HUES6 (cell line): ENCODE results near the gene HOMER1.

Experiments used
- H3K27ac ChIP-seq: 2 replicates; pipeline ENCODE4 v1.7.0; 2013; ENCODE audit warnings: low read depth, mild to moderate bottlenecking, low read length, inconsistent platforms
- H3K27me3 ChIP-seq: 2 replicates; pipeline ENCODE4 v1.6.1; 2013; ENCODE audit warnings: low read length; ENCODE audit not compliant: control insufficient read depth, insufficient read depth
- H3K36me3 ChIP-seq: 2 replicates; pipeline ENCODE4 v1.6.1; 2013; ENCODE audit warnings: low read length; ENCODE audit not compliant: control insufficient read depth, insufficient read depth
- H3K4me1 ChIP-seq: 2 replicates; pipeline ENCODE4 v1.6.1; 2013; ENCODE audit warnings: low read length; ENCODE audit not compliant: control insufficient read depth, insufficient read depth
- H3K4me3 ChIP-seq: 2 replicates; pipeline ENCODE4 v1.5.1; 2013; ENCODE audit warnings: low read depth, low read length
- H3K9ac ChIP-seq: one replicate; pipeline ENCODE4 v1.6.1; 2013; ENCODE audit warnings: mild to moderate bottlenecking, low read length
- H3K9me3 ChIP-seq: 2 replicates; pipeline ENCODE4 v1.6.1; 2013; ENCODE audit warnings: low read depth, low read length; ENCODE audit not compliant: control insufficient read depth, insufficient read depth

The HOMER1 gene

GRCh38 chr5:79417495-79417894 lies 96.4 kb downstream of the HOMER1 start:
- no peaks in the 10 kb centered on the region for H3K27me3 ChIP-seq
- no peak overlapping the region for H3K4me3 ChIP-seq
- H3K9me3 ChIP-seq: no peaks in the 10 kb centered on the region
- no peaks in the 10 kb centered on the region for H3K4me1 ChIP-seq
- H3K36me3 ChIP-seq: peaks cover 2% of the 10 kb centered on the region; the same call in 1 of the 2 replicates
- H3K27ac ChIP-seq: no peak overlapping the region
- no peak overlapping the region for H3K9ac ChIP-seq

DNA sequence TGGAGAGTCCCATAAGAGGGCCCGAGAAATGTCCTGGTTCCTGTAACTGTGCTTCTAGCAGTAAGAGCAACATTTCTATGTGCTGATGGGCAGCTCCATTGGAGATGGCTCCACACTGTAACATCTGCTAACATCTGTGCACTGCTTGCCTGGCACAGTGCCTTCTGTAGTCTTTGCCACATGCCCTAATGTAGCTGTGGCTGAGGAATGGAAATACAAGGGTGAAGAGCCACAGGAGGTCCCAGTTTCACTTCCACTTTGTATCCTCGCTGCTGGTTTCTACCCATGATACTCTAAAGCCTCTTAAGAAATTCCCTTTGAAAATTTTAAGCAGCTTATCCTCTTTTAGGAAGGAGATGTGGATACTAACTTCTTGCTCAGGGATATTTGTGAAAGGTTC lies 97.4 kb downstream of the HOMER1 start:
- H3K9ac ChIP-seq: no peak overlapping the region
- peaks cover 2% of the 10 kb centered on the region; the same call in 1 of the 2 replicates for H3K36me3 ChIP-seq
- no peak overlapping the region for H3K4me3 ChIP-seq
- H3K27ac ChIP-seq: no peak overlapping the region
- no peaks in the 10 kb centered on the region for H3K4me1 ChIP-seq
- no peaks in the 10 kb centered on the region for H3K27me3 ChIP-seq
- H3K9me3 ChIP-seq: no peaks in the 10 kb centered on the region

- H3K9me3 ChIP-seq: peaks cover 7% of the 10 kb centered on the region
- no peaks in the 10 kb centered on the region for H3K27me3 ChIP-seq
- H3K27ac ChIP-seq: no peak overlapping the region
- H3K4me3 ChIP-seq: no peak overlapping the region
- no peaks in the 10 kb centered on the region for H3K4me1 ChIP-seq
- H3K36me3 ChIP-seq: peaks cover 9% of the 10 kb centered on the region
- no peak overlapping the region for H3K9ac ChIP-seq
Measured at GRCh38 chr5:79413112-79413511, 100.8 kb downstream of the HOMER1 start.

DNA sequence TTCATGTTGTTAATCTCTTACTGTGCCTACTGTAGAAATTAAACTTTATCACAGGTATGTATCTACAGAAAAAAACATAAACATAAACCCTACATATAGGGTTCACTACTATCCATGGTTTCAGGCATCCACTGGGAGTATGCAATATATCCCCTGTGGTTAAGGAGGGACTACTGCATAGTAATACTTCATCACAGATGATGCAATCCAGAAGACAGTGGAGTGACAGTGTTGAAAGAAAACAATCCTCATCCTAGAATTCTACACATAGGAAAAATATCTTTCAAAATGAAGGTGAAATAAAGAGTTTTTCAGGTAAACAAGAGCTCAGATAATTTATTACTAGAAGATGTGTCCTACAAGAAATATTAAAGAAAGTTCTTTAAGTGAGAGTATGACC lies 105.9 kb downstream of the HOMER1 start:
- no peak overlapping the region for H3K27ac ChIP-seq
- H3K9me3 ChIP-seq: peaks cover 9% of the 10 kb centered on the region
- no peak overlapping the region for H3K9ac ChIP-seq
- H3K4me3 ChIP-seq: no peak overlapping the region
- H3K27me3 ChIP-seq: no peaks in the 10 kb centered on the region
- H3K4me1 ChIP-seq: no peaks in the 10 kb centered on the region
- H3K36me3 ChIP-seq: peaks cover 14% of the 10 kb centered on the region; the same call in 1 of the 2 replicates

DNA sequence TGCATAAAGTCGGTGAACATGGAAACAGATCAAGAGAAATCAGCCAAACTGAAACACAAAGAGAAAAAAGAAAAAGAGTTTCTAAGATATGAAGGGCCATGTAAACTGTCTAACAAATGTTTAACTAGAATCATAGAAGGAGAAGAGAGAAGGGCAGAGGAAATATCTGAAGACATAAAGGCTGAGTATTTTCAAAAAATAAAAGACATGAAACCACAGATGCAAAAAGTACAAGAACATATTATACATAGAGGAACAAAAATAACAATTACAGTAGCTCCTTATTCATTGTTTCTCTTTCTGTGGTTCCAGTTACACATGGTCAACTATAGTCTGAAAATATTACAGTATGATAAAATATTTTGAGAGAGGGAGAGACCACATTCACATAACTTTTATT lies 106.3 kb downstream of the HOMER1 start:
- H3K27me3 ChIP-seq: no peaks in the 10 kb centered on the region
- H3K9ac ChIP-seq: no peak overlapping the region
- no peak overlapping the region for H3K4me3 ChIP-seq
- no peak overlapping the region for H3K27ac ChIP-seq
- H3K4me1 ChIP-seq: no peaks in the 10 kb centered on the region
- H3K9me3 ChIP-seq: peaks cover 9% of the 10 kb centered on the region
- peaks cover 14% of the 10 kb centered on the region; the same call in 1 of the 2 replicates for H3K36me3 ChIP-seq

DNA sequence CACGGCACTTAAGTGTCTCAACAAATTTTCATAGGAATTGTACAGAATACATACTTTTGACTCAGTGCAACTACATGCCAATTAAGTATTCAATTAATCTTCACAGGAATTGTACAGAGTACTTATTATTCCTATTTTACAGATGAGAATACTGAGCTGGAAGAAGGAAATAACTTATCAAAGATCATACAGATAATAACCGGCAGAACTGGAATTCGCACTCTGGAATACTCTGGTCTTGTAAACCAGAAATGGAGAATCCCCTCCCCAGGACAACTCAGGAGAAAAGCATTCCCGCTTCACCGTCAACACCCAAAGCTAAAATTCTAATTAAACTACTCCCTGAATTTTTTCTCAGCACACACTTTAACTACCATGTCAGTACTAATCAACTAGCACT lies 112.7 kb downstream of the HOMER1 start:
- Histone ChIP-seq H3K4me3 (no peak overlapping the region), H3K27me3 (no peaks in the 10 kb centered on the region), H3K9ac (no peak overlapping the region), H3K36me3 (peaks cover 7% of the 10 kb centered on the region), H3K9me3 (no peaks in the 10 kb centered on the region), H3K27ac (no peak overlapping the region), H3K4me1 (no peaks in the 10 kb centered on the region)

DNA sequence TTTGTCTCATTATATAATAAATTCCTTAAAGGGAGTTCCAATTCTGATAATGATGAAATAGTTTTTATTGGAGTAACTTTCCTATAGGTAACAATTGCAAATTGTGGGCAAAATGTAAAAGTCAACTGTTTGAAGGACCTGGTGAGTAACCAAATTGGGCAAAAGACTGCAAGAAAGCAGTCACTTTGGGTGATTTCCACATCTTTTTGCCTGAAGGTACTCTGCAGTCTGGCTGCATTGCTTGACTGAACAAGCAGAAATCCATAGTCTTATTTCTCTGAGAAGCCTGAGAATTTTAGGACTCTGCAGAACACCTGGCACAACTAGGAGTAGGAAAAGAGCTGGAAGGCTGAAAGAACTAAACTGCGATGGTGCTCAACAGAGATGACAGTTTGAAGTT lies 114.9 kb downstream of the HOMER1 start:
- peaks cover 19% of the 10 kb centered on the region for H3K36me3 ChIP-seq

DNA sequence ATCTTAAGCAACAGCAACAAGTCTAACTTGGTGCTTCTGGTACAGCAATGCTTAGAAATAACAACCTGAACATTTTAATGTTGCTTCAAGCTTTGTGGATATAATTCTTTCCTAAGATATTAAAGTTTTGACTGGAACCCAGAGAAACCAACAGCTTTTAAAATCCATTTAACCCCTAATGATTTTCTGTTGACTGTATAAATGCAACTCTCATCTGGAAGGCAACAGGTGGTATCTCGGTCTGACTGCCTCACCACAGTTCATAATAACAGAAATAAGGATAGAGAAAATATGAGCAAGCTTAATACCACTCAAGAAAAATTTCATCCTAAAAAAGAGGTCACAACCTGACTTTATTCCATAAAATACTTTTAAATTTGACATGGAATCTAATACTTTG lies 116.9 kb downstream of the HOMER1 start:
- no peak overlapping the region for H3K9ac ChIP-seq

More for the DNA sequence above, 114.9 kb downstream of the HOMER1 start:
- Histone ChIP-seq H3K9me3 (no peaks in the 10 kb centered on the region), H3K9ac (no peak overlapping the region), H3K4me1 (no peaks in the 10 kb centered on the region), H3K4me3 (no peak overlapping the region), H3K27ac (no peak overlapping the region), H3K27me3 (no peaks in the 10 kb centered on the region)

GRCh38 chr5:79396265-79396664 lies 117.7 kb downstream of the HOMER1 start:
- Histone ChIP-seq H3K4me1 (no peaks in the 10 kb centered on the region; the same call in 1 of the 2 replicates), H3K9me3 (no peaks in the 10 kb centered on the region), H3K27ac (no peak overlapping the region), H3K27me3 (no peaks in the 10 kb centered on the region), H3K9ac (no peak overlapping the region), H3K4me3 (no peak overlapping the region), H3K36me3 (peaks cover 26% of the 10 kb centered on the region)

More for the DNA sequence above, 116.9 kb downstream of the HOMER1 start:
- Histone ChIP-seq H3K27ac (no peak overlapping the region), H3K4me1 (no peaks in the 10 kb centered on the region; the same call in 1 of the 2 replicates), H3K36me3 (peaks cover 23% of the 10 kb centered on the region), H3K4me3 (no peak overlapping the region), H3K9me3 (no peaks in the 10 kb centered on the region), H3K27me3 (no peaks in the 10 kb centered on the region)

- Histone ChIP-seq H3K36me3 (peaks cover 26% of the 10 kb centered on the region), H3K4me3 (no peak overlapping the region), H3K27ac (no peak overlapping the region), H3K9ac (no peak overlapping the region), H3K27me3 (no peaks in the 10 kb centered on the region), H3K4me1 (no peaks in the 10 kb centered on the region; the same call in 1 of the 2 replicates), H3K9me3 (no peaks in the 10 kb centered on the region)
Measured at GRCh38 chr5:79395296-79395695, 118.6 kb downstream of the HOMER1 start.

DNA sequence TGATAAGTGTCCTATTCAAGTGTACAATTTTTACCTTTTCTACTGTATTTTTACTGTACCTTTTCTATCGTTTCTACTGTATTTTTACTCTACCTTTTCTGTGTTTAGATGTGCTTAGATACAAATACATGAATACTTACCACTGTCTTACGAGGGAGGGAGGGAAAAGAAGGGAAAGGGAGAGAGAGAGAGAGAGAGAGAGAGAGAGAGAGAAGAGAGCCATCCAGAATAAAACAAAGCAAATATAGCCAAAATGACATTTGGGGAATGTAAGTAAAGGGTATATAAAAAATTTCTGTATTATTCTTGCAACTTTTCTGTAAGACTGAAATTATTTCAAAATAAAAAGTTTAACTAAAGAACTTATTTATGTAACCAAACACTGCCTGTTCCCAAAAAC lies 121.2 kb downstream of the HOMER1 start:
- H3K27me3 ChIP-seq: no peaks in the 10 kb centered on the region
- no peaks in the 10 kb centered on the region for H3K9me3 ChIP-seq
- no peaks in the 10 kb centered on the region; the same call in 1 of the 2 replicates for H3K4me1 ChIP-seq
- H3K36me3 ChIP-seq: peaks cover 29% of the 10 kb centered on the region
- H3K27ac ChIP-seq: no peak overlapping the region
- H3K9ac ChIP-seq: no peak overlapping the region
- H3K4me3 ChIP-seq: no peak overlapping the region

DNA sequence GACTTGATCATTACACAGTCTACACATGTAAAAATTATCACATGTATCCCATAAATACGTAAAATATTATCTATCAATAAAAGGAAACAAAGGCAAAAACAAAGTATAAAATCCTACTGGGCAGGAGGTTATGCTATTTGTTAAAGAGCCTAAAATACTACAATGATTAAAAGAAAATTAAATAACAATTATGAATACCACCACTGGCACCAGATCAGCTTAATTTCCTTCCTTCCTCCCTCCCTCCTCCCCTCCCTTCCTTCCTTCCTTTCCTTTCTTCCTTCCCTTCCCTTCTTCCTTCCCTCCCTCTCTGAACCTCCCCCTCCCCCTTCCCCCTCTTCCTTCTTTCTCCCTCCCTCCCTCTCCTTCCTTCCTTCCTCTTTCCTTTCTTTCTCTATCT lies 127.3 kb downstream of the HOMER1 start:
- Histone ChIP-seq H3K27ac (no peak overlapping the region), H3K9ac (no peak overlapping the region), H3K4me3 (no peak overlapping the region), H3K27me3 (no peaks in the 10 kb centered on the region), H3K9me3 (no peaks in the 10 kb centered on the region), H3K36me3 (peaks cover 3% of the 10 kb centered on the region), H3K4me1 (no peaks in the 10 kb centered on the region)
